ENCODE data around the gene DTNB.
"Not testable (repeated sequence)": the region's sequence is repeated elsewhere in the genome, so short reads cannot be mapped to it uniquely, and the experiment has no call there.

Gene DTNB

DNA sequence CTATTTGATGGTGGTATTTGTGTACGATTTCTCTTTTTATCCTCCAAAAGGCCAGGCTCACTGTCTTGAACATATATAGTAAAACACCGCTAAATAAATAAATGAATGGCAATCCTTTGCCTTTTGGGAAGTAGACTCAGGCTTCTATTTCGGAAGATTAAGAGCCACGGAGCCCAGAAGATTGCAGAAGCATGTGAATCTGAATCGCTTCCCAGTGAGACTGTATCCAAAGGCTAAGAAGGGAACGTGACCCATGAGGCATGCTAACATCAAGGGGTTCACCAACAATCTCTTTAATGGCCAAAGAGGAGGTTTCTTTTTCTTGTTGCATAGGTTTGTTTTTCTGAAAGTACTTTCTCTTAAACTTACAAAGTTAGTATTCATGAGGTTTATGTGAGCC is 261.6 kb downstream of the DTNB start:
- DNase-seq, result no peak

- no peak for DNase-seq
Observed at GRCh38 chr2:25411281-25411680, 262.1 kb downstream of the DTNB start.

DNA sequence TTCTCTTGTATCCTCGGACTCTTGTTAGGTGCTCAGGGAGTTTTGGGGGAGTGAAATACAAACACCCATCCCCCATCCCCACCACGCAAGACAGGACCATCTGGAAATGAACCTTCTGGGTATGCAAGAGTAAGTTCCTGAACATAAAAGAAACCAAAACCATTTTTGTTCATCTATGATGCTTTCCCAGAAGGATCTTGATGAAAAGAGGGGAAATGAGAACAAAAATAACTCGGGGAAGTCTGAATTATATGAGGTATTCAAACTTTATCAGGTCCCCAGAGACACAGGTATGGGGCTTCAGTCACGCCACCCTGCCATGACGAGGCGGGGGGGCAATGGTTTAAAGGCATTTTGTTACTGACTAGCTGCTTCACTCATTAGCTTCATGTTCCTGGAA is 263.0 kb downstream of the DTNB start:
- DNase-seq, result no peak

- DNase-seq, result no peak
Observed at GRCh38 chr2:25409468-25409867, 263.9 kb downstream of the DTNB start.

GRCh38 chr2:25409044-25409443 is 264.3 kb downstream of the DTNB start:
- DNase-seq, result no peak

- DNase-seq, result no peak
Observed at GRCh38 chr2:25405611-25406295, 267.6 kb downstream of the DTNB start.

DNA sequence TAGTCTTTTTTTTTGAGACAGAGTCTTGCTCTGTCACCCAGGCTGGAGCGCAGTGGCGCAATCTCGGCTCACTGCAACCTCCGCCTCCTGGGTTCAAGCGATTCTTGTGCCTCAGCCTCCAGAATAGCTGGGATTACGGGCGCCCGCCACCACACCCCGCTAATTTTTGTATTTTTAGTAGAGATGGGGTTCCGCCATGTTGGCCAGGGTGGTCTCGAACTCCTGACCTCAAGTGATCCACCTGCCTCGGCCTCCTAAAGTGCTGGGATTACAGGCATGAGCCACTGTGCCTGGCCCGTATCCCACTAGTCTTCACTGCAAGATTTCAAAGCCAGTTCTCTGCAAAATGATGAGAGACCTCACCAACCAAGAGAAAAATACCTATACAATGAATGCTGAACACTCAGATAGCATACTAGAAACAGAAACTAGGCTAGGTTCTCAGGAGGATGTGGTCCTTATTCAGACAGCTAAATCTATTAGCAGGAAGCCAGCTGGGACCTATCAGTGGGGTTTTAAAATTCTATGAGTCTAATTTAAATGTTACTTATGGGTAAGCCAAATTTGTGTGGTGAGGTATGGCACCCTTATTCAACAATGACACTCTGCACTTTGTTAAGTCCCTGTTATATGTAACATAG is 270.1 kb downstream of the DTNB start:
- not testable (repeated sequence) for DNase-seq

GRCh38 chr2:25402477-25402876 is 270.9 kb downstream of the DTNB start:
- DNase-seq, result no peak

DNA sequence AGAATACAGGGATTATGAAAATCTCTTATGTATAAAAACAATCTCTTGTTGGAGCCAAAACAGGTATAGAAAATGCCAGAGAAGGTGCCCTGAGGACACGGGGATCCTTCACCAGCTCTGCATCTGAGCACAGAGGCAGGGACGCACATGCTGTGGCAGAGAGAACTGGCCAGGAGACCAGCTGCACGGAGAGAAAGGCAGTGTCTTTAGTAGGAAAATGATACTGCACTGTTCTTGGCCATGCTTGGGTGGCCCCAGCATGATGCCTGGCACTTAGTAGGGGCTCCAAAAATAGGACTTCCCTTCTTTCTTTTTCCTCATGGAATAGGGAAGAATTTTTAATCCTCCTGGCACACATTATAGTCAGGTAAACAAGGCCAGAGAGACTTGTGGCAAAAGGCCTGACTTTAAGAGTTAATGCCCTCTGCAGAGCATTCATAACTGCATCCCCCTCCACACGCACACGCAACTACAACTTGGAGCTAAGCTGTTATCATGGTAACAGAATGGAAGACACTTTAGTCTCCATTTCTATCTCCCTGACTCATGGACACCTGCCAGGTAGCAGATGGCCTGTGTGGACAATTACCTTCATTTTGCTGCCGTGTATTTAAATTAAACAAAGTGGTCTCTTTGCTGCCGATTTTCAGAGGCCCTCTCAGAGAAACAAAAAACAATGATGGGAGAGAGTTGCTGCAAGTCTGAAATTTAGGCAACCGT is 271.9 kb downstream of the DTNB start:
- no peak for DNase-seq

GRCh38 chr2:25400576-25401216 is 272.7 kb downstream of the DTNB start:
- DNase-seq, result no peak

- no peak for DNase-seq
Observed at GRCh38 chr2:25400169-25400568, 273.2 kb downstream of the DTNB start.

DNA sequence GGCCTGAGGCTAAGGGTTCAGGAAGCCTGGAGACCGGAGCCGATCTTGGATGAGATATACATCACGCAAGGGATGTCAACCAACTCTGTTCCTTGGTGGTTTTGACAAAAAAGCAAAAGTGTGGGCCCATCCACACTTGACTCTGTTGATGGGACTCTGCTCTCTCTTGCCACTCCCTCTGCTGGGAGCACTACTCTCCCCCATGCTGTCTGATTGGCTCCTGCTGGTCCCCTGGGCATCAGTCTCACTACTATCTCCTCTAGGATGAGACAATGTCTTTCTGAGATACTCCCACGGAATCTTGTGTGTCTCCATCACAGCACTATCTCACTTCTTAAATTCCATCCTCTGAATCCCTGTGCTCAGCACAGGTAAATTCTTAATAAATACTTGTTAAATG is 274.8 kb downstream of the DTNB start:
- DNase-seq, result no peak

DNA sequence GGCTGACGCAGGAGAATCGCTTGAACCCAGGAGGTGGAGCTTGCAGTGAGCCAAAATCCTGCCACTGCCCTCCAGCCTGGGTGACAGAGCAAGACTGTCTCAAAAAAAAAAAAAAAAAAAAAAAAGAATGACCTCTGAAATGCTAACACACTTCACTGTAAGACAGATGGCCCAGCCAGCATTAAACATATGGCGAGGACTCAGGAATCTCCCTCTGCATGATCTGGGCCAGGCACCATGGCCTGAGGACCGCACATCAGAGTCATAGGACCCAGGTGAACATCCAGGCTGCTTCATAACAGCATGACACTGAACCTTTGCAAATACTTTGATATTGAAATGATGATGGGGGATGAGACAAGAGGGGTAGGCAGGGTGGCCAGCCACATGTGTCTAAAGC is 275.6 kb downstream of the DTNB start:
- no peak for DNase-seq

- no peak for DNase-seq
Observed at GRCh38 chr2:25389161-25389560, 284.2 kb downstream of the DTNB start.

DNA sequence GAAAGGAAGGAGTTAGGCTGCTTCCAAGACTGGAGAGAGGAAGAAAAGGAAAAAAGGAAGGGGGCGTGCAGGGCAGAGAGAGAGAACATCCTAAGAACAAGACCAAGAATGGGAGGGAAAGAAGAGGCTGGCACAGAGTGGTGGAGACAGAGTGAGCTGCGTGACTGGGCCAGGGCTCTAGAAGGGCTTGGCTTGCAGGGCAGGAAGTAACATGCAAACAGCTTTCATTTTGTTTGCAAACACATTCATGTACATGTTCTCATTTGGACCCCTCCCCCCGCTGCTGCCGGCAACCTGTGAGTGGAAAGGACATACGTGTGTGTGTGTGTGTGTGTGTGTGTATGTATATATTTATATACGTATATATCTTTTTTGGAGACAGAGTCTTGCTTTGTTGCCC is 284.9 kb downstream of the DTNB start:
- no peak for DNase-seq

- no peak for DNase-seq
Observed at GRCh38 chr2:25387876-25388449, 285.4 kb downstream of the DTNB start.

GRCh38 chr2:25386971-25387875 is 286.2 kb downstream of the DTNB start:
- no peak for DNase-seq

GRCh38 chr2:25385910-25386309 is 287.5 kb downstream of the DTNB start:
- DNase-seq, result no peak

DNA sequence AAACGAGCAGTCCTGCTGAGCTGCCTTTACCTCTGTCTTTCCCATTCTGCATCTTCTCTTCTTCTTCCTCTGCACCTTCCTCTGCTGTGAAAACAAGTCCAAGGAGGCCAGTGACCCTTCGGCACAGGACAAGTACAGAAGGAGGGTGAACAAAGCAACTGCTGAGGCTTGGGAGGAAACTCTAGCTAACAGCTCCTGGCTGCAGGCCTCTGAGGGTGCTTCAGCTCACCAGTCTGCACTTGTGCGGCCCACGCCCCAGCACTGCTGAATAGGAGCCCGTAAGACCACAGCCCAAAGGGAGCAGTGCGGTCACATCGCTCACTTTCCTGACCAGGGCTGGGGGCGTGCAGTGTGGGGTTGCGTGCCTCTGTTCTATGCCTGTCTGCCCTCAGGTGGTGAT is 289.6 kb downstream of the DTNB start:
- no peak for DNase-seq

DNA sequence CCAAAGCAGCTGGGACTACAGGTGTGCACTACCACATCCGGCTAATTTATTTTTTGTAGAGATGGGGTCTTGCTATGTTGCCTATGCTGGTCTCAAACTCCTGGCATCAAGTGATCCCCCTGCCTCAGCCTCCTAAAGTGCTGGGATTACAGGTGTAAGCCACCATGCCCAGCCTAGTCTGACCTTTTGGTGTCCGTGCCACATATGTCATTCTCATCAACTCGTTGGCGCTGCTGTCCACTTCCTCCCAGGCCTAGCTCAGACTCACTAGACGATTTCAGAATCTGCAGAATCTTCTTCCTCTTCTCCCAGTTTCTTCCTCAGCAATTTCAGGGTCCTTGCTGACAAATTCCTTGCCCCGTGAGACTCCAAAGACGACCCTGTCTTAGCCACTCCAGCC is 291.9 kb downstream of the DTNB start:
- no peak for DNase-seq

DNA sequence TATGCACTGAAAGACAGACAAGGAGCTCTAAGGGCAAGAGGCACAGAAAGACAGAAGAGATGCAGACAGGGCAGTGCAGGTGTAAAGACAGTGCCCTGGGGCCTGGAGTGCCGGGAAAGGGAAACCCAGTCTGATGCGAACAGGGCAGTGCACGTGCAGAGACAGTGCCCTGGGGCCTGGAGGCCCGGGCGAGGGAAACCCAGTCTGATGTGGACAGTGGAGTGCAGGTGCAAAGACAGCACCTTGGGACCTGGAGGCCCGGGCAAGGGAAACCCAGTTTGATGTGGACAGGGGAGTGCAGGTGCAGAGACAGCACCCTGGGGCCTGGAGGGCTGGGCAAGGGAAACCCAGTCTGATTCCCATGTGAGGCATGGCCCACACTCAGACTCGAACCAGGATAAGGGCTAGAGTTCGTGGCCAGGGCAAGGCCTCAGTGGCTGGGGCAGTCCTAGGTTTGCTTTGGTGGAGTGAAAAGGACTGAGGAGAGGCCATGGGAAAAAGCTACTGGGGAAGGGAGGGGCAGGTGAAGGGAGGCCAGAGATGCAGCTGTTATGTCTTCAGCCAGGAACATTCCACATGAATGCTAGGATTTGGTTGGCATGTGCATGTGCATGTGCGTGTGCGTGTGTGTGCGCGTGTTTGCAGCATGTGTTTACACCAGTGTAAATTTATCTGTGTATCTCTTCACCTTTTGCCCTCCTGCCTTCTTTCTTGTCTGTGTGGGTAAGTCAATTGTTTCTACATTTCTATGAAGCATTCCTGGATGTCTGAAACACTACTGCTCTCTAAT is 292.6 kb downstream of the DTNB start:
- no peak for DNase-seq

- DNase-seq, result no peak
Observed at GRCh38 chr2:25380023-25380422, 293.4 kb downstream of the DTNB start.

All from KG1 (cell line).